GM19035 (cell line): ENCODE data around the gene NEURL4.
"Not testable (repeated sequence)": the region's sequence is repeated elsewhere in the genome, so short reads cannot be mapped to it uniquely, and the experiment has no call there.

Experiments used
- ATAC-seq: cut with Tn5 transposase; IDR thresholded peaks from one replicate; pipeline ENCODE4 v1.9.1; 2021; ENCODE audit not compliant: unreplicated experiment

Gene NEURL4

DNA sequence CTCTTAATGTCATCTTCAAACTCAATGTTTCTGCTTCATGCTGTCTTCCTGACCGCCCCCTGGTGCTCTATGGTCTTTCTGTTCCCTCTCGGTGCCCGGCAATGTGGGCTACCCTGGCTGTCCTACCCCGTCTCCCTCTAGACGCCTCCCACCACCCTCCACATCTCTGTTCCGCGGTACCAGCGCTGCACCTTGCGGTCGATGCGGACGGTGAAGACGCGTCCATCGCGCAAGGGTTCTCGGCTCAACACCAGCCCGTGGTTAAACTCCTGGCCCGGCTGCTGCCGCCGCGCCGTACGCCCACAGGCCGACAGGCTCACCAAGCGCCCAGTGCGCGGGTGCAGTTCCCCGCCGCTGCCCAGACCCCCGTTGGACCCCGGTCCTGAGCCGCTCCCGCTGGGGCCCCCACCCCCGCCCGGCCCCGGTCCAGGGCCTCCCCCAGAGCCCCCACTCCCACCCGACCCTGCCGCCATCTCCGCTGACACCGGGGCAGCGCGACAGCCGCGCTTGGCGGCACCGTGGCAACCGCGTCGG lies at the start of gene NEURL4:
NEURL4 (minus strand) TSS at position 496 of the 534 bp plus-strand sequence; CDS start at position 473, 23 bp downstream.
- ATAC-seq: peak; percentile 11

DNA sequence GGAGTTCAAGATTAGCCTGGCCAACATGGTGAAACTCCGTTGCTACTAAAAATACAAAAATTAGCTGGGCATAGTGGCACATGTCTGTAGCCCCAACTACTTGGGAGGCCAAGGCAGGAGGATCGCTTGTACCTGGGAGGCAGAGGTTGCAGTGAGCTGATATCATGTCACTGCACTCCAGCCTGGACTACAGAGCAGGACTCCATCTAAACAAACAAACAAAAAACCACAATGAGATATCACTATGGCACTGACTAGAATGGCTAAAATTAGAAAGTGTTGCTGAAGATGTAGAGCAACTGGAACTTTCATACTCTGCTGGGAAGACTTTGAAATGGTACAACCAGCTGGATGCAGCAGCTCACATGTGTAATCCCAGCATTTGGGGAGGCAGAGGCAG lies 45.2 kb upstream of the NEURL4 start:
- ATAC-seq: no peak

DNA sequence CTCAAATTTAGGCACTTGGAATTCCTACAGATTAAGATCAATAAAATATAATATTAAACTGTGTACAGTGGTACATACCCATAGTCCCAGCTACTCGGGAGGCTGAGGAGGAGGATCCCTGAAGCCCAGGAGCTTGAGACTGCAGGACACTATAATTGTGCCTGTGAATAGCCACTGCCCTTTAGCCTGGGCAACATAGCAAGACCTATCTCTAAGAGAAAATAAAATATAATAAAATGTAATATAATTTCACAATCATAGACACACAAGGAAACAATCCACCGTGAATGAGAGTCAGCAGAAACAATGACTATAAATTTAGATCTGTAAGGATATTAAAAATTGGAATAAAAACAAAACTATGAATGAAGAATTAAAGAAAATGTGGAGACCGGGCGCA lies 41.7 kb upstream of the NEURL4 start:
- no peak for ATAC-seq

GRCh38 chr17:7369825-7370224 lies 40.7 kb upstream of the NEURL4 start:
- ATAC-seq: no peak

GRCh38 chr17:7368599-7368994 lies 39.5 kb upstream of the NEURL4 start:
- not testable (repeated sequence) for ATAC-seq

DNA sequence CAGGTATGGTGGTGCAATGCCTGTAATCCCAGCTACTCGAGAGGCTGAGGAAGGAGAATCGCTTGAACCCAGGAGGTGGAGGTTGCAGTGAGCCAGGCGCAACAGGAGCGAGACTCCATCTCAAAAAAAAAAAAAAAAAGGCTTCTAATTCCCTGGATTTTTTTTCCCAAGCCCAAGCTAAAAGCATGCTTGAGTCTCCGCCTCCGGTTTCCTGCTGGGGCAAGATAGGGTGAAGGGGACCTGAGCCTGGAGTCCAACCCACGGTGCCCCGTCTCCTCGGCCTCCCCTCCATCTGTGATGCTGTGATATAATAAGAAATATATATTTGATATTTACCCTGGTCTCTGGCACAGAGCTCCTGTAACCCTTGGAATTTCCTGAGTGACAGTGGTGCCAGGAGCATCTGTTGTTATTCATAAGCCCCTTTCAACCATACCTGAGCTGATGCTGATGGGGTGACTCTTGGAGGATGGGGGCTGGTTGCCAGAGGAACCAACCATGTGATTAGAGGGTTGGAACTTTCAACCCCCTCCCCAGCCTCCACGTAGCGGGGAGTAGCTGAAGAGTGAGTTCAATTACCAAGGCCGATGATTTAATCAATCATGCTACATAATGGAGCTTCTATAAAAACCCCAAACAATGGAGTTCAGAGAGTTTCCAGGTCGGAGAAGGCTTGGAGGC lies 38.9 kb upstream of the NEURL4 start:
- no peak for ATAC-seq

GRCh38 chr17:7367083-7367482 lies 37.9 kb upstream of the NEURL4 start:
- ATAC-seq: no peak

DNA sequence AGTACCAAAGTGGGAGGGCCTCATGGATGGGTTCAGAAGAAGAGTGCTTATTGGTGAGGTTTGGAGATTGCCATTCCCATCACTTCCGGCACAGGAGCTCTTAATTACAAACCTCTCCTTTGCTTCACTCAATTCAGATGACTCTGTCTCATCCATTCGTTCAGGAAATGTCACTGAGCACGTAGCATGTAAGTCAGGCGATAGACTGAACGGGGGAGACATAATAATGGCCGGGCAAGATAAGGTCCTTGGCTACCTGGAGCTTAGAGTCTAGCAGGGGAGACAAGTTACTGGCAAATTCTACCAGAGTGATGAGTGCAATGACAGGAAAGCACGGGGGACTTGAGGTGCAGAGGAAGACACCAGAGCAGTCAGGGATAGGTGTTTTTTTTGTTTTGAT lies 36.8 kb upstream of the NEURL4 start:
- not testable (repeated sequence) for ATAC-seq

GRCh38 chr17:7363311-7363710 lies 34.2 kb upstream of the NEURL4 start:
- no peak for ATAC-seq

- no peak for ATAC-seq
These were observed 32.8 kb upstream of the NEURL4 start for GRCh38 chr17:7361906-7362305.

GRCh38 chr17:7357381-7357780 lies 28.2 kb upstream of the NEURL4 start:
- ATAC-seq: no peak

- no peak for ATAC-seq
These were observed 27.6 kb upstream of the NEURL4 start for GRCh38 chr17:7356756-7357155.

- no peak for ATAC-seq
These were observed 27.0 kb upstream of the NEURL4 start for GRCh38 chr17:7356072-7356549.

DNA sequence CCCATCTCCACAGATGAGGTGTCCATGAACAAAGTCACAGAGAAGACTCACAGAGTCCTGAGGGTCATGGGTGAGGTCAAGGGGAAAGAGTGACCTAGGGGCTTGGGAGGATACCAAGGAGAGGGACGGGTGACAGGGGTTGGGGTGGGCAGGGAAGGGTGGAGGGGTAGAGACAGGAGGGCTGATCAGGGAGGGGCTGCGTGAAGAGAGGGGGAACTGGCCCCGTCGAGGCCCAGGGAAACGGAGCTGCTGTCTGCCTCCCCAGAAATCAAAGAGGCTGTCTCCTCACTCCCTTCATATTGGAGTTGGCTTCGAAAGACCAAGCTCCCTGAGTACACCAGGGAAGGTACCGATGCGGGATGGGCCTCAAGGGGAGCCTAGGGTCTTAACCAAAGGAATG lies 26.4 kb upstream of the NEURL4 start:
- no peak for ATAC-seq

DNA sequence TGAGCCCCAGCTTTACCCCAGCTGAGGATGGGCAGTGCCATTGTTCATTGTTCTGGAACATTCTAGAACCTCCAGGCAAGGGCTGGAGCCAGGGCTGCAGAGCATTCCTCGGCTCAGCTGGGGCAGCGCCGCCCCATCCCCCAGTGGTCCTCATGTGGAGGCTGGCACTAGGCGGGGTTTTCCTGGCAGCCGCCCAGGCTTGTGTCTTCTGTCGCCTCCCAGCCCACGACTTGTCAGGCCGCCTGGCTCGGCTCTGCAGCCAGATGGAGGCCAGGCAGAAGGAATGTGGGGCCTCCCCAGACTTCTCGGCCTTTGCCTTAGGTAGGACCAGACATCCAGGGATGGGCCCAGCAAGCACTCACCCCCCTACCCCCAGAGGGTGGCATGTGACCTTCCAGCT lies 25.9 kb upstream of the NEURL4 start, which contains the start of gene TMEM95:
TMEM95 (plus strand) TSS at position 104 of the 400 bp plus-strand sequence; CDS start at position 153, 49 bp downstream.
- ATAC-seq: no peak

- ATAC-seq: no peak
These were observed 25.2 kb upstream of the NEURL4 start for GRCh38 chr17:7354262-7354843.

DNA sequence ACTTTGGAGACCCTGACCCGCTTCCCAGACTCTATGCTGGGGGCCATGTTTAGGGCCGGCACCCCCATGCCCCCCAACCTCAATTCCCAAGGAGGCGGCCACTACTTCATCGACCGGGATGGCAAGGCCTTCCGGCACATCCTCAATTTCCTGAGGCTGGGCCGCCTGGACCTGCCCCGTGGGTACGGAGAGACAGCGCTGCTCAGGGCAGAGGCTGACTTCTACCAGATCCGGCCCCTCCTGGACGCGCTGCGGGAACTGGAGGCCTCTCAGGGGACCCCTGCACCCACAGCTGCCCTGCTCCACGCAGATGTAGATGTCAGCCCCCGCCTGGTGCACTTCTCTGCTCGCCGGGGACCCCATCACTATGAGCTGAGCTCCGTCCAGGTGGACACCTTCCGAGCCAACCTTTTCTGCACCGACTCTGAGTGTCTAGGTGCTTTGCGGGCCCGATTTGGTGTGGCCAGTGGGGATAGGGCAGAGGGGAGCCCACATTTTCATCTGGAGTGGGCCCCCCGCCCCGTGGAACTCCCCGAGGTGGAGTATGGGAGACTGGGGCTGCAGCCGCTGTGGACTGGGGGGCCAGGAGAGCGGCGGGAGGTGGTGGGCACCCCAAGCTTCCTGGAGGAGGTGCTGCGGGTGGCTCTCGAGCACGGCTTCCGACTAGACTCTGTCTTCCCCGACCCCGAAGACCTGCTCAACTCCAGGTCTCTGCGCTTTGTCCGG lies 23.9 kb upstream of the NEURL4 start:
- ATAC-seq: no peak

GRCh38 chr17:7352503-7352889 lies 23.4 kb upstream of the NEURL4 start:
- no peak for ATAC-seq

DNA sequence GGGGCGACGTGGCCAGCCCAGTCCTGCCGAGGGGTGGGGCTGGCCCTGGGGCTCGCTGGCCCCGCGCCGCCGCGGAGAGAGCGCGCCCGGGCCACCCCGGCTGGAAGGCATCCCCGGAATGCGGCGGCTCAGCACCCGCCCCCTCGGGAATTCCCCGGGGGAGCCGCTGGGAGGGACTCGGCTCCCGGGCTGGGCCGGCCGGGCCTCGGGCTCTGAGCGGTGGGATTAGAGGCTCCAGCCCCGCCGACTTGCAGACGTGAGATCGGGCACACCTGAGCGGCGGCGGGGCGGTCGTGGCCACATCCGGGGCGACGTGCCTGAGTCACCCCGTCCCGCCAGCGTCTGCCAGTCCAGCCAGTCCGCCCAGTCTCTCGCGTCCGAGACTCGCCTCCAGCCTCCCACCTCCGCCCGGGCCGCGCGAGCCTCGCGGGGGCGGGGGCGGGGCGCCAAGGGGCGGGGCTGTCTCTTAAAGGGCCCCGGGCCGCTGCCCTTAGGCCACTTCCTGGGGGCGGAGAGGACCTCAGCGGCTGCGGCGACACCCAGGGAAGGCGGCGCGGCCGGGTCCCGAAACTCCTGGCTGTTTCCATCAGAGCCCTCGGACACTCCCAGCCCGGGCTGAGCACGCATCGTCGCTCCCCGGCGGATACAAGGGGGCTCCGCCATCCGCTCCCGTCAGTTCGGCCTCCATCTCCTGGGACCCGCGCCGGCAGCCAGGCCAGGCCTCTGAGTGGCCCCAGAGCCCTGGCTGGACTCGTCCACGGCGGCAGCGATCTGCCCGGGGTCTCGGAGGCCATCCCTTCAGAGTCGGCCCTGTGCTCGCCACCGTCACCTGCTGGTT lies 22.7 kb upstream of the NEURL4 start, which contains the start of gene KCTD11:
KCTD11 (plus strand) TSS at position 498 of the 838 bp plus-strand sequence.
- ATAC-seq: peak; percentile 71

GRCh38 chr17:7348478-7349242 lies 19.5 kb upstream of the NEURL4 start:
- ATAC-seq: no peak
